ENCODE data around the gene ASIC4. TPM values are rescaled to one million over a fixed set of nuclear protein-coding genes. Genes with fewer than 3 reads are reported as not detected.

ASIC4 gene
- total RNA-seq, 1 experiment from 2014 or later: 2.1 TPM

- no peaks in the 10 kb centered on the region for H3K9me2 ChIP-seq (ENCODE audit: insufficient read depth)
- POLR2A ChIA-PET: interaction anchor here (0.8 to 1.7 kb wide), 2 partner anchors 22 to 71 kb away, joined by 3 to 10 read pairs; partner anchors contain the start of gene GMPPA
- H3K4me2 ChIP-seq (ENCODE audit: low read length): peak overlapping the region; percentile 48
- H3K27ac ChIP-seq (ENCODE audit: low read depth, low read length): no peak overlapping the region
- H3K27me3 ChIP-seq (ENCODE audit: insufficient read depth, low read length): no peaks in the 10 kb centered on the region
- no peaks in the 10 kb centered on the region for H3K9me3 ChIP-seq (ENCODE audit: control insufficient read depth in 1 of 2, insufficient read depth in 1 of 2, low read depth in 1 of 2, low read length in 2 of 2)
- intact Hi-C loops (cut with micrococcal nuclease): loop anchor here (1.0 to 2.0 kb wide), 3 partner anchors 19 to 54 kb away; no protein-coding TSS in a partner anchor
- ATAC-seq (peak; percentile 91), DNase-seq (ENCODE audit: low read depth, low spot score) (no peak)
- no peaks in the 10 kb centered on the region; a peak in 1 of 4 replicates for H3K36me3 ChIP-seq (ENCODE audit: control insufficient read depth in 1 of 2, insufficient read depth in 2 of 2, low read length in 2 of 2)
- H3K9ac ChIP-seq (ENCODE audit: low read length): no peak overlapping the region
- H4K20me1 ChIP-seq (ENCODE audit: insufficient read depth): no peaks in the 10 kb centered on the region
- RAD21 ChIA-PET (ENCODE audit: low non-redundant PET in 1 of 2, low total read pairs in 2 of 2, uncharacterized antibody in 2 of 2, unreplicated experiment in 2 of 2): interaction anchor here (0.6 to 1.2 kb wide), 3 partner anchors 46 to 54 kb away, joined by 3 to 8 read pairs (median 3); no protein-coding TSS in a partner anchor
- H3K79me2 ChIP-seq (ENCODE audit: insufficient read depth, low read length): no peaks in the 10 kb centered on the region
- peaks cover 3 to 15% of the 10 kb centered on the region in 2 experiments; a peak in 3 of 4 replicates for H3K4me1 ChIP-seq (ENCODE audit: control insufficient read depth in 1 of 2, insufficient read depth in 2 of 2, low read length in 2 of 2)
- BruUV-seq (replicated peaks): no TSS peak
- CTCF ChIA-PET: interaction anchor here (0.6 to 4.3 kb wide), 16 partner anchors 8 to 161 kb away, joined by 3 to 25 read pairs (median 4); partner anchors contain the start of gene GMPPA
- H2AFZ ChIP-seq (ENCODE audit: low read depth, low read length, poor library complexity, severe bottlenecking): no peak overlapping the region
- H3K4me3 ChIP-seq (replicated peaks in 1 of 2; ENCODE audit: low read depth in 1 of 2, low read length in 2 of 2): no peak overlapping the region
- TF ChIP-seq RAD21 (IDR thresholded peaks at IDR 0.05; ENCODE audit: low read depth): peak; percentile 89
- no peak for TF ChIP-seq POLR2AphosphoS5 (IDR thresholded peaks at IDR 0.05; ENCODE audit: low read depth, low read length)
- TF ChIP-seq CTCF (IDR thresholded peaks at IDR 0.05 in 2 of 3, conservative IDR thresholded peaks at IDR 0.05 in 1 of 3; ENCODE audit: borderline replicate concordance in 1 of 3, insufficient read depth in 1 of 3, low read depth in 2 of 3, low read length in 2 of 3): peak; percentile 88 to 96 (median 94)
- no peak for TF ChIP-seq ATF3 (IDR thresholded peaks at IDR 0.05)
- TF ChIP-seq SIN3A (IDR thresholded peaks at IDR 0.05; ENCODE audit: low read depth): no peak
- no peak for TF ChIP-seq POLR2A (IDR thresholded peaks at IDR 0.05; ENCODE audit: borderline replicate concordance, extremely low read depth, insufficient read depth, insufficient read length)
These were observed 38.3 kb upstream of the ASIC4 start for GRCh38 chr2:219475697-219476651.
